Esophagus muscularis mucosa (tissue), 3 donors: Measurements from ENCODE around the gene FADS6.

Experiments
- POLR2A ChIP-seq: fragments of 450-650 bp; IDR thresholded peaks from one replicate; pipeline ENCODE4 v1.6.1; 2017; ENCODE audit warnings: antibody characterized with exemption, moderate library complexity, mild to moderate bottlenecking, low read depth
- POLR2AphosphoS5 ChIP-seq, 2 donors: sonication (generic); formaldehyde crosslinking; IDR thresholded peaks; one replicate each; pipeline ENCODE4 v1.6.1; 2017; ENCODE audit warnings: antibody characterized with exemption in 2 of 2
- TF ChIP-seq, protein P1 (sequence below), 3 experiments: fragments of 200-600 bp in 2 of 3; fragments of 450-650 bp in 1 of 3; sonication (generic) in 2 of 3; IDR thresholded peaks; one replicate each; pipeline ENCODE4 v1.5.1; 2017 to 2019; ENCODE audit warnings: antibody characterized with exemption in 3 of 3, mild to moderate bottlenecking in 2 of 3, moderate library complexity in 1 of 3

DNA sequence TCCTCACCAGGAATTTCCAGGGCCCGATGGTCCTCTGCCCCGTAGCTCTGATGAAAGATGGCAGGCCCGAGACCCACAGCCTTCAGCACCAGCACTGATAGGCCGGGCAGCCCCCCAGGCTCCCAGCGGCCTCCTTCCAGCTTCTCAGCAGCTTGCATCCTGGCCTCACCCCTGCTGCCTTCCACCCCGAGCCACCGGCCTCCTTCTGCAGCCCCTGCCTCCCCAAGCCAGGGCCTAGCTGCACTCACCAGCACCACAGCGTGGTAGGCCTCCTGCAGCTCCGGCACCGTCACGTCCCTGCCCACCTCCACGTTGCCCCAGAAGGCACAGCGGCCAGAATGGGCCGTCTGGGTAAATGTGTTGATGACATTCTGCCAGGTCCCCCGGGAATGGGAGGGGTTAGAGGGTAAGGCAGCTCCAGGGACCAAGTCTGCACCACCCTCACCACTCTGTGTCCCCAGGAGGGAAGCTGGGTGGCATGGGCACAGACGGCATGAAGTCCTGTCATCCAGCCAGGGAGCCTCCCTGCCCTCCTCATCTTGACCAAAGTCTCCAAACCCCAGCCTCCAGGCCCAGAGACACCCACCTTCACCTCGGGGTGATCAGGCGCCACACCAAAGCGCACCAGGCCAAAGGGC lies 27.1 kb downstream of the FADS6 start:
- TF ChIP-seq POLR2AphosphoS5 (IDR thresholded peaks at IDR 0.05): no peak
- TF ChIP-seq, protein P1, sequence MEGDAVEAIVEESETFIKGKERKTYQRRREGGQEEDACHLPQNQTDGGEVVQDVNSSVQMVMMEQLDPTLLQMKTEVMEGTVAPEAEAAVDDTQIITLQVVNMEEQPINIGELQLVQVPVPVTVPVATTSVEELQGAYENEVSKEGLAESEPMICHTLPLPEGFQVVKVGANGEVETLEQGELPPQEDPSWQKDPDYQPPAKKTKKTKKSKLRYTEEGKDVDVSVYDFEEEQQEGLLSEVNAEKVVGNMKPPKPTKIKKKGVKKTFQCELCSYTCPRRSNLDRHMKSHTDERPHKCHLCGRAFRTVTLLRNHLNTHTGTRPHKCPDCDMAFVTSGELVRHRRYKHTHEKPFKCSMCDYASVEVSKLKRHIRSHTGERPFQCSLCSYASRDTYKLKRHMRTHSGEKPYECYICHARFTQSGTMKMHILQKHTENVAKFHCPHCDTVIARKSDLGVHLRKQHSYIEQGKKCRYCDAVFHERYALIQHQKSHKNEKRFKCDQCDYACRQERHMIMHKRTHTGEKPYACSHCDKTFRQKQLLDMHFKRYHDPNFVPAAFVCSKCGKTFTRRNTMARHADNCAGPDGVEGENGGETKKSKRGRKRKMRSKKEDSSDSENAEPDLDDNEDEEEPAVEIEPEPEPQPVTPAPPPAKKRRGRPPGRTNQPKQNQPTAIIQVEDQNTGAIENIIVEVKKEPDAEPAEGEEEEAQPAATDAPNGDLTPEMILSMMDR (IDR thresholded peaks at IDR 0.05): no peak
- TF ChIP-seq POLR2A: no peak
